GM12878 (cell line): ENCODE data around the gene ITGAL. TPM values are rescaled to one million over a fixed set of nuclear protein-coding genes. Genes with fewer than 3 reads are reported as not detected.

Source experiments
- BCL3 ChIP-seq: IDR thresholded peaks from 2 replicates; pipeline ENCODE4 v1.6.1; 2011; ENCODE audit warnings: borderline replicate concordance, low read depth, mild to moderate bottlenecking, moderate library complexity, low read length; ENCODE audit not compliant: insufficient read depth, poor library complexity, severe bottlenecking
- CBFB ChIP-seq: IDR thresholded peaks from 2 replicates; pipeline ENCODE4 v1.6.1; 2016; ENCODE audit warnings: antibody characterized with exemption, low read depth
- CHD4 ChIP-seq: fragments of 200-600 bp; sonication (generic); IDR thresholded peaks from 2 replicates; pipeline ENCODE4 v1.6.1; 2016; ENCODE audit warnings: mild to moderate bottlenecking
- CTCF ChIP-seq, 3 experiments: IDR thresholded peaks in 2 of 3; conservative IDR thresholded peaks in 1 of 3; 2 replicates each; pipeline ENCODE4 v1.5.1; 2011; ENCODE audit warnings: low read depth in 3 of 3, low read length in 3 of 3, mild to moderate bottlenecking in 3 of 3, control low read depth in 2 of 3, moderate library complexity in 2 of 3, inconsistent platforms in 1 of 3, mixed read lengths in 1 of 3; ENCODE audit not compliant: control insufficient read depth in 2 of 3, insufficient read depth in 1 of 3; ENCODE audit errors: extremely low read depth in 1 of 3
- EGR1 ChIP-seq, 2 experiments: IDR thresholded peaks; 1 replicate in 1 of 2; 2 replicates in 1 of 2; pipeline ENCODE4 v1.6.1; 2011 to 2012; ENCODE audit warnings: low read depth in 2 of 2, low read length in 2 of 2, borderline replicate concordance in 1 of 2, mild to moderate bottlenecking in 1 of 2, moderate library complexity in 1 of 2
- ELK1 ChIP-seq: IDR thresholded peaks from 2 replicates; pipeline ENCODE4 v1.6.1; 2012; ENCODE audit warnings: low read depth, low read length, improper control_type of control experiment
- IKZF1 ChIP-seq: fragments of 450-650 bp; conservative IDR thresholded peaks from 2 replicates; pipeline ENCODE4 v1.6.1; 2017; ENCODE audit warnings: antibody characterized with exemption, mild to moderate bottlenecking
- JUNB ChIP-seq: IDR thresholded peaks from 2 replicates; pipeline ENCODE4 v1.6.1; 2016; ENCODE audit warnings: antibody characterized with exemption, mild to moderate bottlenecking
- NBN ChIP-seq: fragments of 450-650 bp; IDR thresholded peaks from 2 replicates; pipeline ENCODE4 v1.6.1; 2016
- NFYB ChIP-seq: IDR thresholded peaks from 2 replicates; pipeline ENCODE4 v1.6.1; 2011; ENCODE audit warnings: low read depth, mild to moderate bottlenecking, low read length, improper control_type of control experiment, moderate library complexity; ENCODE audit not compliant: insufficient read depth
- NR2C2 ChIP-seq: IDR thresholded peaks from 2 replicates; pipeline ENCODE4 v1.6.1; 2011; ENCODE audit warnings: borderline replicate concordance, low read depth; ENCODE audit not compliant: control insufficient read depth, insufficient read length
- PAX5 ChIP-seq: IDR thresholded peaks from 2 replicates; pipeline ENCODE4 v1.6.1; 2011; ENCODE audit warnings: low read depth, low read length, borderline replicate concordance
- POLR2A ChIP-seq: IDR thresholded peaks from 2 replicates; pipeline ENCODE4 v1.6.1; 2011; ENCODE audit warnings: low read depth, mild to moderate bottlenecking, low read length
- POLR2AphosphoS2 ChIP-seq: IDR thresholded peaks from 2 replicates; pipeline ENCODE4 v1.6.1; 2011; ENCODE audit warnings: low read depth, mild to moderate bottlenecking, low read length, improper control_type of control experiment, moderate library complexity
- POLR2AphosphoS5 ChIP-seq: IDR thresholded peaks from 2 replicates; pipeline ENCODE4 v1.6.1; 2011; ENCODE audit warnings: mild to moderate bottlenecking, low read length, inconsistent platforms
- POU2F2 ChIP-seq: IDR thresholded peaks from 3 replicates; pipeline ENCODE4 v1.6.1; 2011; ENCODE audit warnings: low read depth, mild to moderate bottlenecking, low read length, borderline replicate concordance
- RELA ChIP-seq: fragments of 450-650 bp; IDR thresholded peaks from 2 replicates; pipeline ENCODE4 v1.8.0; 2014; ENCODE audit warnings: borderline replicate concordance; ENCODE audit not compliant: partially characterized antibody
- RELB ChIP-seq: fragments of 450-650 bp; IDR thresholded peaks from 2 replicates; pipeline ENCODE4 v1.6.1; 2017; ENCODE audit warnings: low read depth, mild to moderate bottlenecking, moderate library complexity
- SMARCA5 ChIP-seq: fragments of 450-650 bp; IDR thresholded peaks from 2 replicates; pipeline ENCODE4 v1.6.1; 2017; ENCODE audit warnings: mild to moderate bottlenecking
- SPI1 ChIP-seq: IDR thresholded peaks from 2 replicates; pipeline ENCODE4 v1.6.1; 2011; ENCODE audit warnings: low read depth, mild to moderate bottlenecking, low read length, moderate library complexity, borderline replicate concordance; ENCODE audit not compliant: insufficient read depth
- SREBF2 ChIP-seq: IDR thresholded peaks from 2 replicates; pipeline ENCODE4 v1.6.1; 2012; ENCODE audit warnings: mild to moderate bottlenecking, low read length
- STAT1 ChIP-seq: fragments of 450-650 bp; conservative IDR thresholded peaks from 2 replicates; pipeline ENCODE4 v1.6.1; 2014; ENCODE audit warnings: antibody characterized with exemption, mild to moderate bottlenecking
- TARDBP ChIP-seq: IDR thresholded peaks from 2 replicates; pipeline ENCODE4 v1.6.1; 2016; ENCODE audit warnings: borderline replicate concordance
- TBL1XR1 ChIP-seq: IDR thresholded peaks from 2 replicates; pipeline ENCODE4 v1.6.1; 2012; ENCODE audit warnings: low read depth, low read length, improper control_type of control experiment
- USF2 ChIP-seq: IDR thresholded peaks from 2 replicates; pipeline ENCODE4 v1.6.1; 2011; ENCODE audit warnings: low read depth, low read length, improper control_type of control experiment, borderline replicate concordance
- ZSCAN29 ChIP-seq: fragments of 450-650 bp; IDR thresholded peaks from 2 replicates; pipeline ENCODE4 v1.6.1; 2017; ENCODE audit warnings: mild to moderate bottlenecking, moderate library complexity
- polyA plus RNA-seq, 11 experiments: library from polyadenylated mRNA; depleted of rRNA in 4 of 11; unstranded in 6 of 11; stranded (reverse) in 5 of 11; fragments of >200 nt; fragmentation: Nextera tagmentation in 4 of 11; fragmentation: Illumina TruSeq in 1 of 11; extraction: Ambion mirVana in 4 of 11; extraction: Trizol in 1 of 11; gene quantifications; 1 replicate in 1 of 11; 2 replicates in 10 of 11; pipeline versions ENCODE4 v1.2.1 to v1.2.3, GENCODE V29; 2011 to 2016; ENCODE audit warnings: inconsistent platforms in 2 of 11, missing spikeins in 2 of 11, low read depth in 1 of 11
- total RNA-seq, 4 experiments: library from RNA; depleted of rRNA in 3 of 4; stranded (reverse); fragments of >200 nt in 3 of 4; fragmentation: Illumina TruSeq in 1 of 4; extraction: Trizol in 1 of 4; gene quantifications; 2 replicates each; pipeline versions ENCODE4 v1.2.1 to v1.2.3, GENCODE V29; 2013 to 2021

ITGAL gene
- total and polyA plus RNA-seq, 10 of the 15 experiments (the other 5 are each of a cell fraction or from before 2014, with no cell fraction given) = 10.7 to 170 (median 96.9) TPM

- TF ChIP-seq NFYB = no peak
- no peak for TF ChIP-seq STAT1
- peak; percentile 90 for TF ChIP-seq SMARCA5
- TF ChIP-seq TARDBP = 0 out of 2 replicates have a peak, but pooled peaks have one; percentile 19
- TF ChIP-seq TBL1XR1 = 0 out of 2 replicates have a peak, but pooled peaks have one; percentile 23
- peak; percentile 77 for TF ChIP-seq POLR2AphosphoS5
- no peak for TF ChIP-seq PAX5
- no peak for TF ChIP-seq CBFB
- peak; percentile 82 for TF ChIP-seq POLR2A
- no peak for TF ChIP-seq CHD4
- TF ChIP-seq SPI1 = 0 out of 2 replicates have a peak, but pooled peaks have one; percentile 1
- TF ChIP-seq POLR2AphosphoS2 = no peak
- TF ChIP-seq ELK1 = no peak
- 0 out of 2 replicates have a peak, but pooled peaks have one; percentile 48 for TF ChIP-seq NBN
- TF ChIP-seq EGR1 (IDR thresholded peaks at IDR 0.05; ENCODE audit: borderline replicate concordance in 1 of 2, low read depth in 2 of 2, low read length in 2 of 2) = no peak
- TF ChIP-seq IKZF1 = peak; percentile 18; the same call in 1 of the 2 replicates
- peak; percentile 63 to 84 (median 76); a peak in 5 of 6 replicates for TF ChIP-seq CTCF (IDR thresholded peaks at IDR 0.05 in 2 of 3, conservative IDR thresholded peaks at IDR 0.05 in 1 of 3; ENCODE audit: control insufficient read depth in 2 of 3, extremely low read depth in 1 of 3, insufficient read depth in 1 of 3, low read depth in 3 of 3, low read length in 3 of 3)
- no peak for TF ChIP-seq SREBF2
- no peak for TF ChIP-seq BCL3
- TF ChIP-seq JUNB = no peak
- peak; percentile 53; the same call in 1 of the 2 replicates for TF ChIP-seq USF2
- TF ChIP-seq RELB = peak; percentile 43
- no peak for TF ChIP-seq RELA
- no peak for TF ChIP-seq POU2F2
- no peak for TF ChIP-seq ZSCAN29
- no peak for TF ChIP-seq NR2C2
These were observed 63.2 kb downstream of the ITGAL start (continued) for GRCh38 chr16:30535777-30536190.
